HG03439 (cell line): ENCODE data around the gene SP110.

Experiments
- ATAC-seq: cut with Tn5 transposase; IDR thresholded peaks from one replicate; pipeline ENCODE4 v1.9.1; 2021; ENCODE audit warnings: mild to moderate bottlenecking, moderate library complexity; ENCODE audit not compliant: unreplicated experiment

Gene SP110

DNA sequence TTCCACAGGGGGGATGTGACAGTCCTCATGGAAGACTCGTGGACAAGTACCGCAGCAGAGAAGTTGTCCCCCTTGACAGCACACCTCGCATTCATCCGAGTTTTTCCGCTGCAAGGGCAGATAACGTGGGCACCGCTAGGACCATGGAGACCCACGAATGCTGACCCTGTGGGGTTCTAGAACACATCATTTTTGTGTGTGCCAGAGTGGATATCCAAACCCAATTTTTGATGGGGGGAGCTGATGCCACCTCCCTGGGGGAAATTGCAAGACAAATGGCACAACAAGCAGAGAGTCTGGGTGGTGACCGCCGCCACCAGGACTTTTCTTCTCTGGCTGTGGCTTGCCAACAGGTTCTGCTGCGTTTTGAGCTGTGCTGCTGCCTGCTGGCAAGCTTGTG, 46.9 kb downstream of the SP110 start:
- ATAC-seq = no peak

DNA sequence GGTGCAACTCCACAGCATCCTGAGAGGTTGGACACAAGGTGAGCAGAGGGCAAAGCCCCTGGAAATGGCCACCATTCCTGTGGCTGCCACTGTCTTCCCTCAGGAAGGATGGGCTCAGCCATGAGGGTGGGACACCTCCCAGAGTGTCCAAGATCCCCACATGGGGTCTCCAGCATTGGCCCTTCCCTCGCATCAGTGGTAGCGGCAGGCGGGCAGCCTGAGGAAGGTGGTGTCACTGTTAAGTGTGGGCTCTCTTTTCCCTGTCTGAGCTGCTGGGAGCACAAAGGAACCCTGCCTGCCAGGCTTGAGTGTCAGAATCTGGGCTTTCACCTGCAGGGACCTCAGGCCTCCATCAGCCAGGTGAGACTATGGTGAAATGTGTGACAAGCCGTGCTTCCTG, 47.6 kb downstream of the SP110 start:
- ATAC-seq = no peak

DNA sequence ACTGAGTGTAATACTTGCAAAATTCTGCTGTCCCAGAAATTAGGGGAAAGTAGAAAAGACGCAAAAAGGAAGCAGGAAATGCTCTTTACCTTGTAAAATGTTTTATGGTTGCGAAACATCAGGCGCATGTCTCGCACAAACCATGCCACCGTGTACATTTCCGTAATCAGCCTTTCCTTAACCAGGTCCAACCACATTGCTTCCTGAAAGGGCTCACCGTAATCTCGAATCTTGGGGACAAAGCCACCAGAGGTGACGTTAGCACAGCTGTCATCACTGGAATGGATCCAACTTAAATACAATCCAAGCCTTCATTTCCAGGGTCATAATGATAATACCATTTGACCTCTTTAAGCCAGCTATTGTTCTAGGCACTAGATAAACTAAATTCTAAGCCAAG, 49.3 kb downstream of the SP110 start:
- ATAC-seq = no peak

DNA sequence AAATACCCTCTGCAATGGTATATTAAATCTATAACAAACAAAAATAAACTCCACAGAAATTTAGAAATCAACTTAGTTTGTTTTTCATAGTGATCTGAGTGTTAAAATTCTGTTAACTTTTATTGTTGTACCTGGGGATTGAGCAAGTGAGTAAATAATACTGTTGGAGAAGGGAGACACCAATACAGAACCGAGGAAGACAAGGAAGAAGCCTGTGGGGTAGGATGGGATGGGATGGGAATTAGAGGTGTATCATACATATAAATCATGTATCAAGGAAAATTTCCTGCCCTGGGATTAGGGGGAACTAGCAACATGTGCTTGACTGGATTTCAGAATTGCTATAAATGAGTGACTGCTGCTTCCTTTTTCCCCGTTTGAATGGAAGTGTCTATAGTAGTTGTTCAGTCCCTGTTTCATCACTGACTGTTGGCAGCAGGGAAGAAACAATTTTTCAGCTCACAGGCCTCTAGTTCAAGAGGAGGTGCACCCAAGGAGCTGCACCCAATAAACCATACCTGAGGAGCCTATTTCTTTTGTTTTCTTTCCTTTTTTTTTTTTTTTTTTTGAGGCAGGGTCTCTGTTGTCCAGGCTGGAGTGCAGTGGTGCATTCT, 53.1 kb downstream of the SP110 start:
- ATAC-seq = no peak

DNA sequence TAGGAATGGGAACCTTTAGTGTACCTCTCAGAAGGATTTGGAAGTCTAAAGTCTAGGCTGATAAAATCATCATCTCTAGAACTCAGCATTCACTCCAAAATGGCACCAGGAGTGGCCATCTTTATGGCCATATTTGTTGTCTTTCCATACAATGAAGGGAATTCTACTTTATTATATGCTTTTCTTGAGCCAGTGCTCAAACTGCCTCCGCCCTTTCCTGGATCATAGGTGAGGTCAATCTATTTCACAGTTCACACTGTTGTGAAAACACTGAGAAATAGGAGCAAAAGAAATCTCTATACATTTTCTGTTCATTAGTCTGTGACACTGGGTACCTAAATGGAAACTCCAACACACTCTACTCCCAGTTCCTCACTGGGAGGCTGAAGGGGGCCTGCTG, 55.6 kb downstream of the SP110 start:
- no peak for ATAC-seq

DNA sequence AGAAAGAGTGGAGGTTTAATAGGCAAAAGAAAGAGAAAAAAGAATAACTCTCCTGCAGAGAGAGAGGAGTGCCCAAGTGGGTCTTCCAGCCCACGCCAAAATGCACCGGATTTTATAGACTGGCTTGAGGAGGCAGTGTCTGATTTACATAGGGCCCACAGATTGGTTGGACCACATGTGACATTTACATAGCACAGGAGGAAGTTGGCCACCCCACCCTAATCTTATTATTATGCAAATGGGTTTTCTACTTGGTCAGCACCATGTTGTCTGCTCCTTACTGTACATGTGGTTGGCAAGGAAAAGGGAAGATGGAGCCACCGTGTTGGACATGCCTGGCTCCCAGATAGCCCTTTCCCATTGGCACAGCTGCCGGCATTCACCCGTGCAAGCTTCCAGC, 56.8 kb downstream of the SP110 start:
- ATAC-seq = no peak

DNA sequence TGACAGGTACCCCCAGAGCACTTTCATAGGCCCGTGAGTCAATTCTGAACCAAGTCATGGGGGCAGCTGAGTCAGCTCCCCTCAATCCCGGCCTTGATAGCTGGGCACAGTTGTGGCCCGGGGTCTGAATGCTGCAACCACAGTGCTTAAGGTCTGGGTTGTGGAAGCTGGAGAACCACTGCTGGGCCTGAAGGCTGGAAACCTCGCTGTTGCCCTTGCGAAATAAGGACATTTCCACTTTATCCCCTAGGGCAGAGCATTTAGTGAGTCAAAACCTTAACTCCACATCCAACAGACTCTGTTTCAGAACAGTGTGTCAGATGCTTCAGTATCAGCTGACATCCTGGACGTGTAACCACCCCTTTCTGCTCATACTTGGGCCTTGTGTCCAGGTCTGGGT, 58.6 kb downstream of the SP110 start:
- ATAC-seq = no peak

DNA sequence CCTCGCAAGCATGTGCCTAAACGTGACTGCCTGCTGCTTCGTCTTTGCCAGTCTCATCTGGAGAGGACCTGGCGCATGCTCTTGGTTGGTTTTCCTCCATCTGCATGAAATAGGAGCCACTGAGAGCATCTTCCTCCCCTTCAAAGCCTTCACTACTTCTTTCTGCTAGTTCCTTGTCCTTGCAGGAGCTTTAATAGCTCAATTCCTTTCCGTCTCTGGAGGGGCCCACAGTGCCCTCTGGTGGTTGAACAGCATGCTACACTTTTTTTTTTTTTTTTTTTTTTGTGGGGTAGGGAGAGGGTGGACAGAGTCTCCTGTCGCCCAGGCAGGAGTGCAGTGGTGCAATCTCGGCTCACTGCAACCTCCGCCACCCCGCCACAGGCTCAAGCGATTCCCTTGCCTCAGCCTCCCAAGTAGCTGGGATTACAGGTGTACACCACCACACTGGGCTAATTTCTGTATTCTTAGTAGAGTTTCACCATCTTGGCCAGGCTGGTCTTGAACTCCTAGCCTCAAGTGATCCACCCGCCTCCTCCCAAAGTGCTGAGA, 59.6 kb downstream of the SP110 start:
- no peak for ATAC-seq

DNA sequence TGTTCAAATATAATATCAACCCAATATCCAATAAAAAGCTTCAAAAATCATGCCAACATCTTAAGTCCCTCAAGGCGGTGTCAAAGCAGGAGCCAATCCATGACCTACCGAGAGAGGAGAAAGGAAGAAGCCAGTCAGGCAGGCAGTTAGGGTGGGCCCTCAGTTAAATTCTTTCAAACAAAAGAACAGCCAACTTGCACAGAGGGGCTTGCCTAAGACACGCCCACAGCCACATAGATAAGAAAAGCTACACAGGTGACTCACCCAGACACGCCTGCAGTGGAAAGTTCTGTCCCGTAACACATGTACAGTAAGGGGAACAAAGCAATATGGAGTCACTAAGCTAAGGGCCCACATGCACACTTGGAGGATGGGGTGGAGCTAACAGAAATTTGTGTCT, 61.3 kb downstream of the SP110 start:
- ATAC-seq = no peak

DNA sequence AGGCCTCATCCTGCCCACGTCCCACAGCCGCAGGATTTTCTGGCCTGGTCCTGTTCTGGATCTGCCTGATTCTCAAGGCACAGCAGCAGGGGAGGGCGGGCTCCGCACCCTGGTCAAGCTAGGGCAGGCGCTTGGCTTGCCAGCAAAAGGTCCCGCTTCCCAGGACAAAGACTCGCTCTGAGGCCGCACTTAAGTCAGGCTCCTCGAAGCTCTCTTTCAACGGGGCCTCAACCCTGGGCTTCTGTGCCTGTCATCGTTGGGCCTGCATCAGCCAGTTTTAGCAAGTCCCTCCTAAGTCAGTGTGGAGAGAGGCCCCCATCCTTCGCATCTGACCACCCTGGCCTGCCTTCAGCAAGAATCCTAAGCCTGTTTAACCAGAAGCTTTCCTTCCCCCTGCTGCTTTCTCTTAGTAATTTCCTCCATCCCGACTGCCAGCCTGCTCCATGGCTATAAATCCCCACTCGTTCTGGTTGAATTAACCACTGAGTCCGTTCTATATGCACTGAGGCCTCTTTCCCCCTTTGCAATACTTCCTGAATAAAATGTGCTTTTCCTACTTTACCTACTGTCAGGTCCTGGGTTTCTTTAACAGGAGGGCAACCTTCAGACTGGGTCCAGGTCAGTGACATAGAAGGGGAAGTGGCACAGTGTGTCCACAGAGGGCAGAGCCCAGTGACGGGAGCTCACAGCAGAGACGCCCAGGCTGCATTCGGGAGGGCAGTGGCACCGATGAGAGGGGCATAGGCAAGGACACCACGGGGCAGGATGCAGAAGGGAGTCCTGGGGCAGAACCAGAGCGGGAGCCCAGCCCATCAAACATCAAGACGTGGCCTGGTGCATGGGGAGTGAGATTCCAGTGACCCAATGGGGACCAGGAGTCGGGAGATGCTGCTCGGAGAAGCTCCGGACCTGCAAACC, 62.7 kb downstream of the SP110 start:
- no peak for ATAC-seq

DNA sequence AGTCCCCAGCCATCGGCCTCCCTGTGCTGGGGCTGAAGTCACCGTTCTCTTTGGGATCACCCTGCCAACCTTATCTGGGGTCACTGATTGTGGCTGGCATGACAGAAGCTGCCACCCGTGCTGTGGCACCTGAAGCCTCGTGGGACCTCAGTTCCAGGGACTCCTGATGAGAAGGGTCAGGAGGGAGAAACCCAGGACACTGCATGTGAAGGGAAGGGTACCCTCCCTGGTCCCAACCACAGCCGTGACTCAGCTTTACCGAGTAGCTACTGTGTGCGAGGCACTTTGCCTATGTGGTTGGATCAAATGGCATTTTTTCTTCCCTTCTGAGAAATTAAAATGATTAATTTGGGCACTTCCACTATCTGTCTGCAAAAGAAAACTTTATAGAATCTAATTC, 64.4 kb downstream of the SP110 start:
- ATAC-seq = no peak

DNA sequence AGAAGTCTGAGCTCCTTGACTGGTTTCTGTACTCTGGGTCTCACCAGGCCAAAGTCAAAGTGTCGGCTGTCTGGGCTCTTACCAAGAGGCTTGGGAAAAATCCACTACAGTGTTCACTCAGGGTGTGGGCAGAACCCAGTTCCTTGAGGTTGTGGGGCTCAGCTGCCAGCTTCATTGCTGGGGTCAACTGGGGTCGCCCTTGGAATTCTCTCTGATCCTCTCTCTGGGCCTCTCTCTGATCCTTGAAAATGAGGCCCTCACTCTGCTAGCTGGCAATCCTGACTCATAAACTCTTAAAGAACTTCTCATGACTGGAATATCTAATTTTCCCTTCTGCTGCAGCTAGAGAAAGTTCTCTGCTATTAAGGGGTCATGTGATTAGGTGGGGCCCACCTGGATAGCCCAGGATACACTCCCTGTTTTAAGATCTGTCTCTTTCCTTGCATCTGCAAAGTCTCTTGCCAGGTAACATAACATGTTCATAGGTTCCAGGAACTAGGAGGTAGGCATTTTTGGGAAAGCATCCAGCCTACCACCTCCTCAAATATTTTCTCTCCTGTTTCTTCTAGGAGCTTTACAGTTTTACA, 66.3 kb downstream of the SP110 start:
- ATAC-seq = no peak

DNA sequence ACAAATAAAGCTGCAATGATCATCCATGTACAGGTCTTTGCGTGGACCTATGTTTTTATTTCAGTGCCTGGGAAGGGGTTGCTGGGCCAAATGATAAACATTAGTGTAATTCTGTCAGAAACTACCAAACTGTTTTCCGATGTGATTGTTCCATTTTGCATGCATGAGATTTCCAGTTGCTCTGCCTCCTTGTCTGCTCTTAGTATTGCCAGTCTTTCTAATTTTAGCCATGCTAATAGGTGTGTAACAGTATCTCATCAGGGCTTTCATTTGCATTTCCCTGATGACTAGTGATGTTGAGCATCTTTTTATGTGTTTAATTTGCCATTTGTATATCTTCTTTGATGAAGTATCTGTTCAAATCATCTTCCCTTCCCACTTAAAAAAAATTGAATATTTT, 67.5 kb downstream of the SP110 start:
- ATAC-seq = no peak

DNA sequence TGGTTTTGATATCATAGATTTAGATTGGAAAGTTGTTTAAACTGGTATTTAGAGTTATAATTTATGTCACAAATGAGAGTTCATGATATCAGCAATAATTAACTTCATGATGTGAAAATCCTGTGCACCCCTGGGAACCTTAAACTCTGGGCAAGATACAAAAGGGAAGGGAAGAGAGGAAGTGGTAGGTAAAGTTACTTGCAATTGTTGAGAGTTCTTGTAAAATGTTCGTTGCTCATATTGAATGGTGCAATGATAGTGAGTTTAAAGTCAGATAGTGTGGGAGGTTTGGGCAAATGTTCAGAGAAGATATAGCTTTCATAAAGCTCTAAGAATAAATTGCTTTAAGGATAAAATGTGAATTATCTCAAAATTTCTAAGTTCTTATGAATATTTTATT, 75.4 kb downstream of the SP110 start:
- no peak for ATAC-seq

DNA sequence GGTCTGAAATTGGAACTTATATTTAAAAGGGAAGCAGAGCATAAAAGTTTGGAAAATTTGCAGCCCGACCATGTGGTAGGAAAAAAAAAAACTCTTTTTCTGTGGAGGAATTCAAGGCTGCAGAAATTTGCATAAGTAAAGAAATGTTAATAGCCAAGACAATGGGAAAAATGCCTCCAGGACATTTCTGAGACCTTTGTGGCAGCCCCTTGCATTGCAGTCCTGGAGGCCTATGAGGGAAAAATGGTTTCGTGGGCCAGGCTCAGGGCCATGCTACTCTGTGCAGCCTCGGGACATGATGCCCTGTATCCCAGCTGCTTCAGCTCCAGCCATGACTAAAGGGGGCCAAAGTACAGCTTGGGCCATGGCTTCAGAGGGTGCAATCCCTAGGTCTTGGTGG, 79.1 kb downstream of the SP110 start:
- no peak for ATAC-seq

DNA sequence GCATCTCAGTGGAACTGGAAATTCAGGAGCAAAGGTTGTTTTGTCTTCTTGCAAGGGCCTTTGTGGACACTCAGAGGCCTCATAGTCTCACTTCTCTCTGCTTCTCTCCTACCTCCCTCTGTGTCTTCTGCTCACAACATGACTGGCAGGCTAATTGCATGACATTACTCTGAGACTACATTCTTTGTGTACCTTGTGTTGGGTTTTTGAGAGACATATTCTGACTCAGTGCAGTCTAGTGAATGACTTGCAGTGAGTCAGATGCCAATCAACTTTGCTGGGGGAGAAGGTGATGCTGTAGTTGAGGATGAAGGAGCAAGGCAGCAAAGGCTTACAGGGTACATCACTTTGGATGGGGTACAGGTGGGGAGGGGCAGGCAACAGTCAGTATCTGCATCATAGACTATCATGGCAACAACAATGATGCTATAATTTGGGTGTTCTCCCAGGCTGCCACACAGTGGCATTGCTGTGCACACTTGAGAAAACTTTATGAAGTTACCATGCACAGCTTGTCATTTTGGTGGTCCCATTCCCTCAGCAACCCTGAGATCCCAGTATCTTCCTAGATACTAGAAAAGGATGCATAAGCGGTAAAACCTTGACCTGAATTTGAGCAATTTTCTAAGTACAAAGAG, 81.8 kb downstream of the SP110 start:
- ATAC-seq = no peak

DNA sequence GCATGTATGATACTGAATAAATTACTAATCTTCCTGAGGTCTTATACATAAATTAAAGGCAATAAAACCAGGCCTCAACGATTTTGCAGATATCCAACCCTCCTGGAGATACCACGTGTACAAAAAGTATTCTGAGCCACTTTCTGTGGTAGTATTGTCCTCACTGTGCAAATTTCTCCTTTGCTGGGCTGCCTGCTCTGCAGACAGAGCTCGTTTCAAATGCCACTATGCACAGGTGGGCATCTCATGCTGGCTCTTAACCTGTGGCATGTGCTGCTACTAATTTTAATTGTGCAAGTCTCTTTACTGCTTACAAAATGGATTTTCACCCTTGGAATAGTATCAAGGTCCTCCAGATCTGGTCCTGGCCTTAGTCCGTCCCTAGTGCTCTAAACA, 84.7 kb downstream of the SP110 start:
- no peak for ATAC-seq

DNA sequence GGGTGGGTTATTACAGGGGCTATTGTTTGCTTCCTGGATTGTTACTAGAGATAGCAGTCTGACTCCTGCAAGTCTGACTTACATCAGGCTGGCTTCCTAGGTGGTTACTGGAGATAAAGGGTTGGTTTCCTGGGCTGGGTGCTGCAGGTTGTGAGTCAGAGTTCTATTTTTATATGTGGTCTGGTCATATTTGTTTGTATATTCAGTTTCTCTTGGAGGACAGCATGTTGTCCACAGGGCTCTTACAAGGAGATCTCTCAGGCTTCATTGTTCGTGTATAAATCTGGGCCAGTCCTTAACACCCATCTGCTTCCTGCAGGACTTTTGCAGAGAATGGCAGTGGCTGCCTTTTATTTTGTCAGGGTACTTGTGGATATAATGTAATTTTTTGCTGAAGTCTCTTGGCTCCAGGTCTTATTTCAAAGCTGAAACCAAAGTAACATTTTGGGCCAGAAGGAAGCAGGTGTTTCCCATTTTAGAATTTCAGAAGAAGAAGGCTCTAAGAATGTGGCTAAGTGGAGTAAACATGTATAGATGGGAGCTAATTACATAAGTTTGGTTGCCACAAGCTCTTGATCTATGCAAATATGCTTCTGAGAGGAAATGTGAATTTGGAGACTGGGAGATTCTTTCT, 85.2 kb downstream of the SP110 start:
- ATAC-seq = no peak

DNA sequence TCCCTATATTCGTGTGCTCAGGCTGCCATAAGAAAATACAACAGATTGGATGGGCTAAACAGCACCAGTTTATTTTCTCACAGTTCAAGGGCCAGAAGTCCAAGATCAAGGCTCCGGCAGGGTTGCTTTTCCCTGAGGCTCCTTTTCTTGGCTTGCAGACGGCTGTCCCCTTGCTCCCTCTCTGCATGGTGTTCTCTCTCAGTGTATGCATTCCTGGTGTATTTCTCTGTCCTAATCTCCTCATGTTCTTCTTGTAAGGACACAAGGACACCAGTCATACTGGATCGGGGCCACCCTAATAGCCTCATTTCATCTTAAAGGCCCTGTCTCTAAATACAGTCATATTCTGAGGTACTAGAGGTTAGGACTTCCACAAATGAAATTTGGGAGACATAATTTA, 88.4 kb downstream of the SP110 start:
- no peak for ATAC-seq

DNA sequence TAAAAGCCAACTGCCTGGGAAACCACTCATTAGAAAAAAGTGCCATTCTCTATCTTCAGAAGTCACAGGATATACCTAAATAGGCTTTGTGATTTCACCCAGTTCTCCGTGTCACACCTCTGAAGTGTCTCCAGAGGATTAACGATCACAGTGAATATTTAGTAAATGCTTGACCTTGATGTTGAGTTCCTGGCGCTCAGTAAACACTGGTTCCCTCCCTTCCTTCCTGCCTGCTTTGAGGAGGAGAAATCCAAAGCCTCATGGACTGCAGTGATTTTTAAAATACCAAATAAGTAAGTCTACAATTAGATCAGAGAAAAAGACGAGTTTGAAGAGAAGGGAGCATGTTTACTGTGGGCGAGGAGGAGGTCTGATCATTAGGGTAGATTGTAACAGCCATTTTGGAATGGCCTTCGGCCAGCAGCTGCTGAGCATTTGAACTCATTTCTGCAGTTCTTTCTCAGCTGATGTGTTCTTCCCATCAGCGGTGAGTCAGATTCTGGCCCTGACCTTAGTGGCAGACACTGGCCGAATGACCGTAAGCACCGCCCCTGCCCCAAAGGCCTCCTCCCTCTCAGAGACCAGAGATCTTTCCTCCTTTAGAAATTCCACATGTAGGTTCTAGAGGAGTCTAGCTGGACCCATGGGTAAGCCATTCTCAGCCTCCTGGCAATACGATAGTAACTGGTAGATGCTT, 89.0 kb downstream of the SP110 start:
- no peak for ATAC-seq
